Keratinocyte (primary cell): Measurements from ENCODE around the gene RIC8A. TPM values are rescaled to one million over a fixed set of nuclear protein-coding genes. Genes with fewer than 3 reads are reported as not detected.
"Not testable (repeated sequence)": the region's sequence is repeated elsewhere in the genome, so short reads cannot be mapped to it uniquely, and the experiment has no call there.

Experiments
- DNase-seq: peaks from one replicate; pipeline ENCODE4 v3.0.0-alpha.2; 2011; ENCODE audit warnings: low read depth, missing footprints, low spot score
- FAIRE-seq: peaks from 2 replicates; lab custom pipeline; 2011; peaks lifted over from hg19 to GRCh38; lab: Jason Lieb, UNC
- H2AFZ ChIP-seq: 2 replicates; pipeline ENCODE4 v1.6.0; 2012; ENCODE audit warnings: low read length, control low read depth, inconsistent platforms; ENCODE audit not compliant: control insufficient read depth
- H3K27ac ChIP-seq: 2 replicates; pipeline ENCODE4 v1.5.1; 2011; ENCODE audit warnings: low read length; ENCODE audit not compliant: control insufficient read depth, insufficient read depth
- H3K27me3 ChIP-seq: 3 replicates; pipeline ENCODE4 v1.6.0; 2011; ENCODE audit warnings: low read length; ENCODE audit not compliant: control insufficient read depth, insufficient read depth; ENCODE audit errors: extremely low read depth
- H3K36me3 ChIP-seq, 2 experiments: 2 replicates in 1 of 2; 3 replicates in 1 of 2; pipeline ENCODE4 v1.5.1; 2011; ENCODE audit warnings: low read length in 2 of 2, mild to moderate bottlenecking in 1 of 2; ENCODE audit not compliant: control insufficient read depth in 2 of 2, insufficient read depth in 2 of 2; ENCODE audit errors: extremely low read depth in 1 of 2
- H3K4me1 ChIP-seq: 3 replicates; pipeline ENCODE4 v1.5.1; 2011; ENCODE audit warnings: low read length; ENCODE audit not compliant: control insufficient read depth, insufficient read depth; ENCODE audit errors: extremely low read depth
- H3K4me2 ChIP-seq: 3 replicates; pipeline ENCODE4 v1.6.0; 2011; ENCODE audit warnings: low read depth, low read length; ENCODE audit not compliant: control insufficient read depth, insufficient read depth; ENCODE audit errors: extremely low read depth
- H3K4me3 ChIP-seq, 3 experiments: fragments of 200-600 bp in 1 of 3; sonication (generic) in 1 of 3; 2 replicates in 2 of 3; 3 replicates in 1 of 3; pipeline ENCODE4 v1.5.1; 2011 to 2016; ENCODE audit warnings: low read length in 3 of 3, mild to moderate bottlenecking in 3 of 3, control low read depth in 2 of 3, inconsistent platforms in 1 of 3, low read depth in 1 of 3, mixed read lengths in 1 of 3, mixed run types in 1 of 3, moderate library complexity in 1 of 3; ENCODE audit not compliant: control insufficient read depth in 2 of 3, insufficient read depth in 2 of 3; ENCODE audit errors: extremely low read depth in 1 of 3
- H3K79me2 ChIP-seq: 2 replicates; pipeline ENCODE4 v1.6.0; 2012; ENCODE audit warnings: low read length; ENCODE audit not compliant: control insufficient read depth, insufficient read depth
- H3K9ac ChIP-seq: 3 replicates; pipeline ENCODE4 v1.6.0; 2011; ENCODE audit warnings: low read length; ENCODE audit not compliant: control insufficient read depth, insufficient read depth; ENCODE audit errors: extremely low read depth
- H3K9me1 ChIP-seq: 3 replicates; pipeline ENCODE4 v1.6.0; 2011; ENCODE audit warnings: low read length; ENCODE audit not compliant: control insufficient read depth, insufficient read depth; ENCODE audit errors: extremely low read depth
- H3K9me3 ChIP-seq: 2 replicates; pipeline ENCODE4 v1.5.1; 2012; ENCODE audit warnings: low read depth, low read length; ENCODE audit not compliant: control insufficient read depth
- H4K20me1 ChIP-seq: 3 replicates; pipeline ENCODE4 v1.6.0; 2011; ENCODE audit warnings: low read length; ENCODE audit not compliant: control insufficient read depth, insufficient read depth; ENCODE audit errors: extremely low read depth
- CTCF ChIP-seq, 3 experiments: IDR thresholded peaks in 1 of 3; conservative IDR thresholded peaks in 1 of 3; optimal IDR thresholded peaks in 1 of 3; 2 replicates in 2 of 3; 3 replicates in 1 of 3; pipeline versions ENCODE3 to v1.5.1; 2011; ENCODE audit warnings: low read length in 3 of 3, mild to moderate bottlenecking in 3 of 3, moderate library complexity in 2 of 3, control low read depth in 1 of 3, inconsistent platforms in 1 of 3; ENCODE audit not compliant: insufficient read depth in 2 of 3; ENCODE audit errors: extremely low read depth in 1 of 3
- dilution Hi-C: fragments of 300-500 bp; cut with MboI; formaldehyde crosslinking; loops from one replicate; pipeline ENCODE4 v1.7.0; 2020; ENCODE audit warnings: low sequenced_read_pairs; ENCODE audit not compliant: extremely low pct_ligation_motif_present
- polyA plus RNA-seq, 5 experiments: library from polyadenylated mRNA; depleted of rRNA in 3 of 5; stranded (reverse) in 3 of 5; stranded (forward) in 1 of 5; unstranded in 1 of 5; fragments of >200 nt; gene quantifications; 1 replicate in 1 of 5; 2 replicates in 3 of 5; 3 replicates in 1 of 5; pipeline versions ENCODE4 v1.2.1 to v1.2.3, GENCODE V29; 2011 to 2012; ENCODE audit warnings: missing spikeins in 2 of 5, low read depth in 1 of 5, low replicate concordance in 1 of 5

The RIC8A gene
- polyA plus RNA-seq, 1 donor (not counting 4 experiments of a cell fraction or from before 2014, with no cell fraction given), result 120 TPM

DNA sequence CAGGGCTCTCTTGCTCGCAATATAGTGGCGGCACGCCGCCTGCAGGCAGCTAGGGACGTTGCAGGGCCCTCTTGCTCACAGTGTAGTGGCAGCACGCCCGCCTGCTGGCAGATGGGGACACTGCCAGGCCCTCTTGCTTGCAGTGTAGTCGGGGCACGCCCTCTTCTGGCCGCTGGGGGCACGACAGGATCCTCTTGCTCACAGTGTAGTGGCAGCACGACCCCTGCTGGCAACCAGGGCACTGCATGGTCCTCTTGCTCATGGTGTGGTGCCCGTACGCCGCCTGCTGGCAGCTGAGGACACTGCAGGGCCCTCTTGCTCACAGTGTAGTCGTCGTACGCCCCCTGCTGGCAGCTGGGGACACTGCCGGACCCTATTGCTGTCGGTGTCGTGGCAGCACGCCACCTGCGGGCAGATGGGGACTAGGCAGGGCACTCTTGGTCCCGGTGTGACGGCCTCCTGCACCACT, 17.6 kb upstream of the RIC8A start:
- H4K20me1 ChIP-seq, DNase-seq, H2AFZ ChIP-seq, H3K27me3 ChIP-seq, FAIRE-seq, H3K4me2 ChIP-seq, H3K9me3 ChIP-seq, H3K9me1 ChIP-seq, H3K27ac ChIP-seq, H3K4me3 ChIP-seq, H3K4me1 ChIP-seq, H3K36me3 ChIP-seq, H3K79me2 ChIP-seq, H3K9ac ChIP-seq, dilution Hi-C loops: not testable (repeated sequence)
- peak in 1 of 3 experiments; percentile 13 for TF ChIP-seq CTCF (optimal IDR thresholded peaks at IDR 0.05 in 1 of 3, IDR thresholded peaks at IDR 0.05 in 1 of 3, conservative IDR thresholded peaks at IDR 0.05 in 1 of 3; ENCODE audit: extremely low read depth in 1 of 3, insufficient read depth in 2 of 3, low read length in 3 of 3)

DNA sequence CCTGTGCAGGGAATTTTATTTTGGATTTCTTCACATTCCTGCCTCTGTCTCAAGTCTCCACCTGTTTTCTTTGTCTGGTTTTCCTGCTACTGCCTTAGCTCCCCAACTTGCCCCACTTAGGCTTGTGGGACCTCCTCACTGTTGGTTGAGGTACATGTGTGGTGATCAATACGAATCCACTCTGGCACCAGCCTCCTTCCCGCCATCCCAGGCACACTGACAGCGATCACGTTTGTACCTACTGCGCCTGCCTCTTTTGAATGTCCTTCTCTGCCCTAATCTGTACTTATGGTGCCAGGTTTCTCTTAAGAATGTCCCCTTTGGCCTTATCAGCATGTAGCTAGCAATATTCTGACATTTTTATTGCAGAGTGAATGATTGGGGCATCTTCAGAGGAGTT, 17.0 kb upstream of the RIC8A start:
- H3K27me3 ChIP-seq, H3K9me3 ChIP-seq, DNase-seq, H2AFZ ChIP-seq, dilution Hi-C loops, H3K4me3 ChIP-seq, H3K27ac ChIP-seq, H3K4me1 ChIP-seq, H3K9ac ChIP-seq, FAIRE-seq, H3K36me3 ChIP-seq, H3K79me2 ChIP-seq, H3K4me2 ChIP-seq, H4K20me1 ChIP-seq, H3K9me1 ChIP-seq: not testable (repeated sequence)
